DOHH2 (cell line): ENCODE data around the gene DIS3L.

Experiments
- H3F3A ChIP-seq: fragments of 200-600 bp; sonication (generic), shearing (Covaris generic); 2 replicates; pipeline ENCODE4 v1.6.0; 2016; ENCODE audit warnings: antibody characterized with exemption, mild to moderate bottlenecking; ENCODE audit not compliant: control insufficient read depth, insufficient read depth
- H3K27ac ChIP-seq: fragments of 200-600 bp; sonication (generic); 2 replicates; pipeline ENCODE4 v1.5.1; 2014; ENCODE audit warnings: low read depth, mild to moderate bottlenecking, low read length, moderate library complexity
- H3K27me3 ChIP-seq: fragments of 200-600 bp; sonication (generic); 2 replicates; pipeline ENCODE4 v1.6.1; 2014; ENCODE audit warnings: mild to moderate bottlenecking, low read length, mixed read lengths; ENCODE audit not compliant: control insufficient read depth
- H3K36me3 ChIP-seq: fragments of 200-600 bp; sonication (generic); 2 replicates; pipeline ENCODE4 v1.6.1; 2014; ENCODE audit warnings: mild to moderate bottlenecking, low read length, moderate library complexity, mixed read lengths; ENCODE audit not compliant: control insufficient read depth
- H3K4me1 ChIP-seq: fragments of 200-600 bp; sonication (generic); 2 replicates; pipeline ENCODE4 v1.6.1; 2014; ENCODE audit warnings: mild to moderate bottlenecking, low read length, mixed read lengths; ENCODE audit not compliant: control insufficient read depth
- H3K4me2 ChIP-seq: fragments of 200-600 bp; sonication (generic); 2 replicates; pipeline ENCODE4 v1.6.0; 2014; ENCODE audit warnings: mild to moderate bottlenecking, low read length, moderate library complexity
- H3K4me3 ChIP-seq: fragments of 200-600 bp; sonication (generic); 2 replicates; pipeline ENCODE4 v1.5.1; 2014; ENCODE audit warnings: mild to moderate bottlenecking, low read length, mixed read lengths
- H3K79me2 ChIP-seq: fragments of 200-600 bp; sonication (generic); 2 replicates; pipeline ENCODE4 v1.6.1; 2014; ENCODE audit warnings: mild to moderate bottlenecking, low read length, mixed read lengths; ENCODE audit not compliant: control insufficient read depth
- H3K9me2 ChIP-seq: fragments of 200-600 bp; sonication (generic); replicated peaks from 2 replicates; pipeline ENCODE4 v1.6.1; 2014; ENCODE audit warnings: mild to moderate bottlenecking, low read length, mixed read lengths; ENCODE audit not compliant: control insufficient read depth
- H3K9me3 ChIP-seq: fragments of 200-600 bp; sonication (generic); 2 replicates; pipeline ENCODE4 v1.6.1; 2014; ENCODE audit warnings: antibody characterized with exemption, low read length, mixed read lengths; ENCODE audit not compliant: control insufficient read depth, insufficient read depth
- H4K20me1 ChIP-seq: fragments of 200-600 bp; sonication (generic); 2 replicates; pipeline ENCODE4 v1.6.0; 2014; ENCODE audit warnings: low read depth, mild to moderate bottlenecking, antibody characterized with exemption, low read length, moderate library complexity; ENCODE audit not compliant: control insufficient read depth, insufficient read depth
- EZH2phosphoT487 ChIP-seq: fragments of 200-600 bp; sonication (generic); IDR thresholded peaks from 2 replicates; pipeline ENCODE4 v1.6.1; 2017; ENCODE audit warnings: borderline replicate concordance, mild to moderate bottlenecking, antibody characterized with exemption, low read length, moderate library complexity, mixed read lengths
- TF ChIP-seq, protein P1 (sequence below): fragments of 200-600 bp; sonication (generic); IDR thresholded peaks from one replicate; pipeline ENCODE4 v1.5.1; 2014; ENCODE audit warnings: antibody characterized with exemption, mild to moderate bottlenecking, low read depth, low read length; ENCODE audit not compliant: poor library complexity, severe bottlenecking

Gene DIS3L

DNA sequence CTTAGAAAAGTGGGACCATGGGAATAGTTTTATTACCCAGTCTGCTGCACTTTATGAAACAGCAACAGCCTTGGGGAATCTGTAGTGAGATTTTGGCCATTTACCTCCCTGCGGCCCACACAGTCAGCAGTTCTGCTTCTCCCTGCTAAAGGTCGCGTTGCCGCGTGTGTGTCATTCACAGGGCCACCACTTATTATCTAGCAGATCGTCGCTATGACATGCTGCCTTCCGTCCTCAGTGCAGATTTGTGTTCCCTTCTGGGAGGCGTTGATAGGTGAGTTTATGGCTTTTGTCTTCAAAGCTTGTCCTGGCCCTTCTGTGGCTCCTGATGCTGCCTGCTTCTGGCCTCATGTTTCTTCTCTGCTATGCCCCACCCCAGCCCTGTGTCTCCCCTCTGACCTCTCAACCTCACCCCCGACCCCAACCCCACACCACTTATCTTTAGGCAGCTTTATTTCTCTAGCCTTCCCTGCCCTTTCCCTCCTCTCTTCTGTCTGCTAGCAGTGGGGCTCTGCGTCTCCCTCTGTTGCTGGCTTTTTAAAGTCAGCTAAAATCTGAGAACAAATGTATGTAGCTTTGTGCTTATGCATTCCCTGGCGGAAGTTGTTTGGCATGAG is 30.1 kb downstream of the DIS3L start:
- Histone ChIP-seq H3K4me2 (no peak overlapping the region), H3K4me1 (no peaks in the 10 kb centered on the region), H4K20me1 (no peaks in the 10 kb centered on the region), H3K27ac (no peak overlapping the region), H3K4me3 (no peak overlapping the region), H3K9me3 (no peaks in the 10 kb centered on the region), H3K36me3 (peaks cover 84% of the 10 kb centered on the region), H3K79me2 (no peaks in the 10 kb centered on the region), H3F3A (peaks cover 8% of the 10 kb centered on the region; the same call in 1 of the 2 replicates), H3K9me2 (no peaks in the 10 kb centered on the region), H3K27me3 (no peaks in the 10 kb centered on the region)
- no peak for TF ChIP-seq EZH2phosphoT487
- TF ChIP-seq, protein P1, sequence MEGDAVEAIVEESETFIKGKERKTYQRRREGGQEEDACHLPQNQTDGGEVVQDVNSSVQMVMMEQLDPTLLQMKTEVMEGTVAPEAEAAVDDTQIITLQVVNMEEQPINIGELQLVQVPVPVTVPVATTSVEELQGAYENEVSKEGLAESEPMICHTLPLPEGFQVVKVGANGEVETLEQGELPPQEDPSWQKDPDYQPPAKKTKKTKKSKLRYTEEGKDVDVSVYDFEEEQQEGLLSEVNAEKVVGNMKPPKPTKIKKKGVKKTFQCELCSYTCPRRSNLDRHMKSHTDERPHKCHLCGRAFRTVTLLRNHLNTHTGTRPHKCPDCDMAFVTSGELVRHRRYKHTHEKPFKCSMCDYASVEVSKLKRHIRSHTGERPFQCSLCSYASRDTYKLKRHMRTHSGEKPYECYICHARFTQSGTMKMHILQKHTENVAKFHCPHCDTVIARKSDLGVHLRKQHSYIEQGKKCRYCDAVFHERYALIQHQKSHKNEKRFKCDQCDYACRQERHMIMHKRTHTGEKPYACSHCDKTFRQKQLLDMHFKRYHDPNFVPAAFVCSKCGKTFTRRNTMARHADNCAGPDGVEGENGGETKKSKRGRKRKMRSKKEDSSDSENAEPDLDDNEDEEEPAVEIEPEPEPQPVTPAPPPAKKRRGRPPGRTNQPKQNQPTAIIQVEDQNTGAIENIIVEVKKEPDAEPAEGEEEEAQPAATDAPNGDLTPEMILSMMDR: no peak

DNA sequence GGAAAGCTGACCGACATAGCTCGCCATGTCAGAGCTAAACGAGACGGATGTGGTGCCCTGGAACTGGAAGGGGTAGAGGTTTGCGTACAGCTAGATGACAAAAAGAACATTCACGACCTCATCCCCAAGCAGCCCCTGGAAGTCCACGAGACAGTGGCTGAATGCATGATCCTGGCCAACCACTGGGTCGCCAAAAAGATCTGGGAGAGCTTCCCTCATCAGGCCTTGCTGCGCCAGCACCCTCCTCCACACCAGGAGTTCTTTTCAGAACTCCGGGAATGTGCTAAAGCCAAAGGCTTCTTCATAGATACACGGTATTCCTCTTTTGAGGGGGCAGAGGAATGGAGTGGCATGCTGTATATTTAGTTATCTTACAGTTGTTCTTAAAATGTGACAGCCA is 32.7 kb downstream of the DIS3L start:
- no peaks in the 10 kb centered on the region for H3K79me2 ChIP-seq
- H3K4me1 ChIP-seq: no peaks in the 10 kb centered on the region
- no peak overlapping the region for H3K4me2 ChIP-seq
- H3K27ac ChIP-seq: no peak overlapping the region
- TF ChIP-seq EZH2phosphoT487: no peak
- TF ChIP-seq, protein P1: no peak
- no peaks in the 10 kb centered on the region for H4K20me1 ChIP-seq
- no peaks in the 10 kb centered on the region for H3K27me3 ChIP-seq
- H3K9me2 ChIP-seq: no peaks in the 10 kb centered on the region
- peaks cover 11% of the 10 kb centered on the region; the same call in 1 of the 2 replicates for H3F3A ChIP-seq
- H3K4me3 ChIP-seq: no peak overlapping the region
- H3K36me3 ChIP-seq: peaks cover 88% of the 10 kb centered on the region
- no peaks in the 10 kb centered on the region for H3K9me3 ChIP-seq

DNA sequence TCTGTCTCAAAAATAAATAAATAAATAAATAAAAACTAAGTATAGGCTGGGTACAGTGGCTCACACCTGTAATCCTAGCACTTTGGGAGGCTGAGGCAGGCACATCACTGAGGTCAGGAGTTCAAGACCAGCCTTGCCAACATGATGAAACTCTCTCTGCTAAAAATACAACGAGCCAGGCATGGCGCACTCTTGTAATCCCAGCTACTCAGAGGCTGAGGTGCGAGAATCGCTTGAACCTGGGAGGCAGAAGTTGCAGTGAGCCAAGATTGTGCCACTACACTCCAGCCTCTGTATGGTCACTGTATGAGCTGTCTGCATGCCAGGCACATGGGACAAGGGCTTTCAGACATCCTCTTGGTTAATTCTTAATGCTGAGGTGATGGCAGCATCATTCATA is 34.4 kb downstream of the DIS3L start:
- H3K36me3 ChIP-seq: peaks cover 87% of the 10 kb centered on the region
- H4K20me1 ChIP-seq: no peaks in the 10 kb centered on the region
- H3K4me1 ChIP-seq: no peaks in the 10 kb centered on the region
- H3K4me2 ChIP-seq: no peak overlapping the region
- no peaks in the 10 kb centered on the region for H3K9me2 ChIP-seq
- H3F3A ChIP-seq: peaks cover 11% of the 10 kb centered on the region; the same call in 1 of the 2 replicates
- TF ChIP-seq, protein P1: no peak
- TF ChIP-seq EZH2phosphoT487: no peak
- no peaks in the 10 kb centered on the region for H3K27me3 ChIP-seq
- H3K27ac ChIP-seq: no peak overlapping the region
- H3K79me2 ChIP-seq: no peaks in the 10 kb centered on the region
- no peak overlapping the region for H3K4me3 ChIP-seq
- H3K9me3 ChIP-seq: no peaks in the 10 kb centered on the region
